Bone marrow (tissue), 2 donors: ENCODE data around the gene GNPTG.

Experiments
- DNase-seq, 2 donors: peaks; one replicate each; lab custom pipeline; 2025; lab: John Stamatoyannopoulos, UW

Gene GNPTG

DNA sequence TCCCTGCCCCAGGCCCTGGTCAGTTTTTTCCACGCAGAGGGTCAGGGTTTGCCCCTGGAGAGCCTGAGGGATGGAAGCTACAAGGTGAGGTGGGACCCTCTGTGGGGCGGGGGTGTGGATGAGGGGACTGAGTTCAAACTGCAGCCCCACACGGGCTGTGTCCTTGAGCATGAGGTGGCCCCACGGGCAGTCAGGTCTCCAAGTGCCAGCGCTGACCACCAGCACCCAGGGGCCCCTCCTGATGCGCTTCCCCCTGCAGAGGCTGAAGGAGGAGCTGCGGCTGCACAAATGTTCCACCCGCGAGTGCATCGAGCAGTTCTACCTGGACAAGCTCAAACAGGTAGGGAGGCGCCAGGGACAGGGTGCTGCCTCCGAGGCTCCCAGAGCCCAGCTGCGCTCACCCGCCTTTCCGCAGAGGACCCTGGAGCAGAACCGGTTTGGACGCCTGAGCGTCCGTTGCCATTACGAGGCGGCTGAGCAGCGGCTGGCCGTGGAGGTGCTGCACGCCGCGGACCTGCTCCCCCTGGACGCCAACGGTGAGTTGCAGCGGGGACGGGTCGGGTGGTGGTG lies 4.4 kb upstream of the GNPTG start:
- DNase-seq: no peak

DNA sequence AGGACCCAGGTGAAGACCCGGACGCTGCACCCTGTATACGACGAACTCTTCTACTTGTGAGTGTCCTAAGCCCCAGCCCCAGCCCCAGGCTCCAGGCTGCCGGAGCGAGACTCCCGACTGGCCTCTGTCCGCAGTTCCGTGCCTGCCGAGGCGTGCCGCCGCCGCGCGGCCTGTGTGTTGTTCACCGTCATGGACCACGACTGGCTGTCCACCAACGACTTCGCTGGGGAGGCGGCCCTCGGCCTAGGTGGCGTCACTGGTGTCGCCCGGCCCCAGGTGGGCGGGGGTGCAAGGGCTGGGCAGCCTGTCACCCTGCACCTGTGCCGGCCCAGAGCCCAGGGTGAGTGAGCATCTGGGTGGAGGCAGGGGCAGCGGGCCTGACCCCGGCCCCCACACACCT lies 3.8 kb upstream of the GNPTG start:
- no peak for DNase-seq

DNA sequence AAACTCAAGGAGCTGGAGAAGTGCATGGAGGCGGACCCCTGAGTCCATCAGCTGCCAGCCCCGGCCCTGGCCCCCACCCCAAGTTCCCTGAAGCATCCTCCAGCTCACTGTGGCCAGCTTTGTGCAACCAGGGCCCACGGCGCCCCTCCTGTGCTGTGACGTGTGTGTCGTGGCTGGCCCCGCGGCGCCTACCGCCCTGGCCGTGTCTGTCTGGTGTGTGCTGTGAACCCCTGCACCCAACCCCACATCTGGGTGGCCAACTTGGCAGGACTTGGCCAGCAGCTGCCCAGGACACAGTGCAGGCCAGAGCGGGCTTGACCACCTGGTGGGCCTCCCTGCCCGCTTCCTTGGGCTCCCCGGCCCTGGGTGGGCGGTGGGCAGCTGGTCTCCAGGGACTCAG lies 3.3 kb upstream of the GNPTG start:
- DNase-seq: no peak

DNA sequence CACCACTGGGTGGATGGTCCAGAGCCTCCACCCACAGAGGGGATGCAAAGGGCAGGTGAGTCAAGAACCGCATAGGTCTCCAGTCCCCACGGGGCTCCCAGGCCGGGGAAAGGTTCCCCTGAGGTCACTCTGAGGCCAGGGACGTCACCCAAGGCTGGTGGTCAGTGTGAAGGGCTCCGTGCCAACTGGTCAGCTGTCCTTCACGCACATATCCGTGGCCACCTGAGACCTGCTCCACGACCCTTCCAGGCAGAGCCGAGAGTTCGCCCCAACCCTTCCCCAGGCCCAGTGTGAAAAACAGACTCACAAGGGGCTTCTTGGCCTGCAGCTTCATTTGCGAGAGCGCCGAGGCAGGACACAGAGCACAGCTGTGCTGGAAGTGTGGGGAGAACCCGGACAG lies 2.8 kb upstream of the GNPTG start:
- no peak for DNase-seq

DNA sequence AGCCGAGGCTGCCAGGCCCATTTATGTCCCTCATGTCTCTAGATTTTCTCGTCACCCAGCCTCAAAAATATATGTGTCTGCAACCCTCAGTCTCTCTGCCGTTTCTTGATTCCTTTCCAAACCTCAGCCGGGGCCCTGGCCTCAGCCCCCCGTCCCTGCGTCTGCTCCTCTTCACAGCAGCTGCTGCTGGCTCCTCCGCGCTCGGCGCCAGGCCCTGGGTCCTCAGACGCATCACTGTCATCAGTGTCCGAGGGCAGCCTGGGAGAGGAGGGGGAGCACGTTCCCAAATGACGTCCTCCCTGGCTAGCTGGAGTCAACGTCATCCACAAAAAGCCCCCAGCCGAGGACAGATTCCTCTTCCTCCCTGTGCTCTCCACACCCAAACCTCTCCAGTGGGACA lies 2.4 kb upstream of the GNPTG start:
- no peak for DNase-seq

DNA sequence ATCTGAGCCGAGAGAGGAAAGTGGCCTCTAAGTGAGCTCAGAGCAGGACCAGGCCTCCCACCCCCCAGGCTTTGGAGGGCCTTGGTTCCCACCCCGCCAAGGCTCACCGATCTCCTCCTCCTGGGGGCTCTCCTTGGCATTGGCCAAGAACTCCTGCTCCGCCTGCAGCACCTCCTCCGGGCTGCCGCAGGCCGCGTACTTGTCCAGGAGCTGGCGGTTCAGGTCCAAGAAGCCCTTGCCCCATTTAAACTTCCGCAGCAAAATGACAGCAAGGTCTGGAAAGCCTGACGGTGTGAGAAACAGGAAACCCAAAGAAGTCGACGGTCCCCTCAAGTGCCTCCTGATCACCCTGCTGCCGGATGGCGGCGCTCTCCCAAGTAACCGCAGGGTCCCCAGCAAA lies 1.8 kb upstream of the GNPTG start:
- DNase-seq: no peak

DNA sequence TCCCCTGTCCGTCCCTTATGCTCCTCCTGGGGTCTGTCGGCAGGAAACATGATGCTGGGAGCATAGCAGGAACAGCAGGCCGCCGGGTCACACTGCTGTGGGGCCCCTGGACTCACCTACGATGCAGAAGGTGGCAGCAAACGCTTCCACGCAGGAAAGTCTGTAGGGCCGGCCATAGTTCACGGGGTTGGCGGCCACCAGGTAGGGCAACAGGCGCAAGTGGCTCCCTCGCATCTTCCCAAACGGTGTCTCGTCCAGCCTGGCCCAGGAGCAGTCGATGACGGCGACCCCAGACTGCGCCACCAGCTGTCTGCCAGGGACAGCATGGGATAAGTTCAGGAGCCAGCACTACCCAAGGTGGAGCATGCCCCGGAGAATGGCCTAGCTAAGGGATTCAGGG lies 1.0 kb upstream of the GNPTG start:
- no peak for DNase-seq

DNA sequence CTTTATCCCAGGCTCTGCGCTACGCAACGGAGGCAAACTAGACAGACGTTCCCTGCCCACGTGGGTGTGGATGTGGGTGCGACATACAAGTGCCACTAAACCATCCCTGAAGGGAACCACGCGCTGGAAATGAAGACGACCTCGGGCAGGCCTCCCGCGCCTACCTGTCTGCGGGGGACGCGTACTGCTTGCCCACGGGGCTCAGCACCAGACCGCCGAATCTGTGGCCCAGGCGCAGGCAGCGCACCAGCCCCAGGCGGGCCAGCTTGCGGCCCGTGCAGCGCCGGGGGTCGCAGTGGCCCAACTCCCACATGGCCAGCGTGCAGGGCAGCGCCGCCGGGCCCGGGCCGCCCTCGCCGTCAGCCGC lies 533 bp upstream of the GNPTG start:
- DNase-seq: no peak

DNA sequence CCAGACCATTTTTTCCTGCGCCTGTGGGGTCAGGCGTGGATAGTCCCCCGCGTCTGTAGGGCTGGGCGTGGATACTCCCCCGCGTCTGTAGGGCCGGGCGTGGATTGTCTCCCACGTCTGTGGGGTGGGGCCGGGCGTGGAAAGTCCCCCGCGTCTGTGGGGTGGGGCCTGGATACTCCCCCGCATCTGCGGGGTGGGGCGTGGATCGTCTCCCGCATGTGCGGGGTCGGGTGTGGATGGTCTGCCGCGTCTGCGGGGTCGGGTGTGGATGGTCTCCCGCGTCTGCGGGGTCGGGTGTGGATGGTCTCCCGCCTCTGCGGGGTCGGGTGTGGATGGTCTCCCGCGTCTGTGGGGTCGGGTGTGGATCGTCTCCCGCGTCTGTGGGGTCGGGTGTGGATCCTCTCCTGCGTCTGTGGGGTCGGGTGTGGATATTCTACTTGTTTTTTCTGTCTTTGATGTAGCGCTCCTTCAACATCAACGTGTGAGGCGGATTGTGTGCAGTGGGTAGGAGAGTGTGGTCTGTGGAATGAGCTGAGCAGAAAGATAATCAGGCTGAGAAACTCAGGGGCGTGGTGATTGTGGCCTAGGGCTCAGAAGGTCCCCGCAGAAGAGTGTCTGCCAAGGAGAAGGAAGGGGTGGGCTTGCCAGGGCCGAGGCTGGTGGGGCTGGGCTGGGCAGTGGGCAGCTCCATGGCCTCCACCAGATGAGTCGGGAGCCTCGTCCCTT lies 3.2 kb downstream of the GNPTG start:
- no peak for DNase-seq

DNA sequence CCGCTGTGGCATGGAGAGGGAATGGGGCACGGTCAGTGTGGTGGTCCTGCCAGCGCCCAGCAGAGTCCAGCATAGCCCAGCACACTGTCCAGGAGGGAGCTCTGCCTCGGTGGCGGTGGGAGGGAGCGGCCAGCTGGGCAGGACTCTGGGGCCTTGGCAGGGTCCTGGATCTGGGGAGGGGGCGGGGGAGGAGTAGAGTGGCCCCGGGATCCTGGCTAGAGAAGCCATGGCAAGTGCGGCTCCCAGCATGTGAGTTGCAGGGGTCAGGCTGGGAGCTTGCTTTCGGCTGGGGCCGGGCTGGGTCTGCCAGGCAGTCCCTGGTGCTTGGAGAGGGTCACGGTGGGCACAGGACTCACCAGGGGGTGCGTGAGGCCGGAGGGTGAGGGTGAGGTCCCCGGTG lies 3.9 kb downstream of the GNPTG start:
- DNase-seq: no peak

DNA sequence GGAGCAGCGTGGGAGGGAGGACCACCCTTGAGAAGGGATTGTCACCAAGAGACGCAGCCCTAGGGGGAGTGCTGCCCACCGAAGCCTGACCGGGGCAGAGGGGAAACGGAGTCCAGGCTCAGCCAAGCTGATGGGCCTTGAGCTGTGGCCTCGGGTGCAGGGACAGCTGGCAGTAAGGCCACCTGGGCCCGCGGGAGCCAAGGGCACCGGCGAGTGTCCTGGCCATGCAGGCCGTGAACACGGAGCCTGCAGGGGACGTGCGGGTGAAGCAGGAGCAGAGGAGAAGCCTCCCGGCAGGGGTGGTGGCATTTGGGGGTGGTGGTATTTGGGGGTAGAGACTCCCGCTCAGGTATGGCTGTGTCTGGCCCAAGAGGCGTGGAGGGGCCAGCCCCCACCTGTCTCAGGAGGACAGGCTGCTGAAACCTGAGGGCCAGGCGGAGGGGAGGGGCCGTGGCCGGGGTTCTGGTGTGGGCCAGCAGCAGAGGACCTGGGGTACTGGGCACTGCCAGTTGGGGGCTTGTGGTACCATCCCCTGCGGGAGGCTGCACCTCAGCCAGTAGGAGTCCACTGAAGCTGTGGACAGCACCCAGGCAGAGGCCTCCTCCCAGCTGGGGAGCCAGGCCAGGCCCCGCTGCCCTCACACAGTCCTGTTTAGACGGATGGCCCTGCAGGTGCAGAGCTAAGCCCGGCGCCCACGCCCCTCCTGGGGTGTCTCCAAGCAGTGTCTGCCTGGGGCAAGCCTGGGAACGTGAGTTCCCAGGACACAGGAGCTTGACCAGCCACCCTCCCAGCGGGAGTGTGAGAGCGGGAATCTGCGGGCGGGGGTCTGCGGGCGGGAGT lies 4.5 kb downstream of the GNPTG start:
- no peak for DNase-seq

DNA sequence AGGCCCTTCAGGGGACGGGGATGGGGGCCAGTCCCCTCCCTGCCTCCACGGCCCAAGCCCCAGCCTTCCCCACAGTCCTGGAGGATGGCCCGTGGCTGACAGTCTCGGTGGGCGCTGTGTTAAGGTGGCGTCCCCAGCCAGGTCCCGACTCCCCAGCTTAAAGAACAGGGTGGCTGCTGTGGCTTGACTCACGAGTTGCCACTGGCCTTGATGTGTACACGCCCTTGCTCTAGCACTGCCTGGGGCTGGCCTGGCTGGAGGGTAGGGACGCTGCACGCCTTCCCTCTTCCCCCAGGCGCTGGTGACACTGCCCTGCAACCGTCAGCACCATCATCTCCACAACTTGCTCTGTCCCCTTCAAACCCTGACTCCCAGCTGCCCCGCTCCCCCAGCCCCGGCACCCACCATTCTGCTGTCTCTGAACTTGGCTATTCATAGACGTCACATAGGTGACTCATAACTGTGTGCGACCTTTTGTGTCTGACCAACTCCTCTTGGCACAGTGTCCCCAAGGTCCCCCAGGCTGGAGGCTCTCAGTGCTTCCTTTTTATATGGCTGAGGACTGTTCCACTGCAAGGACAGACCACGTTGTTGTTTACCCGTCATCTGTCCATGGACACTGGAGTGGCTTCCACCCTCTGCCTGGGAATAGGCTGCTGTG lies 6.3 kb downstream of the GNPTG start:
- DNase-seq: no peak

DNA sequence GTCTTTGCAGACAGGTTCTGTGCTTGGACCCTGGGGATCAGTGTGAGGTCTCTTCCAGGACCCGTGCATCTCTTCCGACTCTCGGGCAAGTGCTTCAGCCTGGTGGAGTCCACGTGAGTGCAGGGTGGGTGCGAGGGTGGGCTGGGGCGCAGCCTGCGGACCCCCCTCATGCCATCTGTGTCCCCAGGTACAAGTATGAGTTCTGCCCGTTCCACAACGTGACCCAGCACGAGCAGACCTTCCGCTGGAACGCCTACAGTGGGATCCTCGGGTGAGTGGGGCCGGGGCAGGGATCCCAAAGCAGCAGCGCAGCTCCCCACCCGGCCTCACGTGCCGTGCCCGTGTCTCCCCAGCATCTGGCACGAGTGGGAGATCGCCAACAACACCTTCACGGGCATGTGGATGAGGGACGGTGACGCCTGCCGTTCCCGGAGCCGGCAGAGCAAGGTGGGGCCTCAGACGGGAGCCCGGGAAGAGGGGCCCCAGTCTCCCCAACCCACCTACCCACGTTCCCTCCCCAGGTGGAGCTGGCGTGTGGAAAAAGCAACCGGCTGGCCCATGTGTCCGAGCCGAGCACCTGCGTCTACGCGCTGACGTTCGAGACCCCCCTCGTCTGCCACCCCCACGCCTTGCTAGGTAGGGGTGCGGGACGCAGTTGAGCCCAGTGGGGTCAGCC lies 10.1 kb downstream of the GNPTG start:
- DNase-seq: no peak

DNA sequence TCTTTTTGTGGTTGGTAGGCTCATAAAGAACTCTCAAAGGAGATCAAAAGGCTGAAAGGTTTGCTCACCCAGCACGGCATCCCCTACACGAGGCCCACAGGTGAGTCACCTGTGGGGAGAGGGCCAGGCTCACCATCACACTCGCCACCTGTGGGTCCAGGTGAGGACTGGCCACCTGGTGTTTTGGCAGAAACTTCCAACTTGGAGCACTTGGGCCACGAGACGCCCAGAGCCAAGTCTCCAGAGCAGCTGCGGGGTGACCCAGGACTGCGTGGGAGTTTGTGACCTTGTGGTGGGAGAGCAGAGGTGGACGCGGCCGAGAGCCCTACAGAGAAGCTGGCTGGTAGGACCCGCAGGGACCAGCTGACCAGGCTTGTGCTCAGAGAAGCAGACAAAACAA lies 11.1 kb downstream of the GNPTG start:
- no peak for DNase-seq

DNA sequence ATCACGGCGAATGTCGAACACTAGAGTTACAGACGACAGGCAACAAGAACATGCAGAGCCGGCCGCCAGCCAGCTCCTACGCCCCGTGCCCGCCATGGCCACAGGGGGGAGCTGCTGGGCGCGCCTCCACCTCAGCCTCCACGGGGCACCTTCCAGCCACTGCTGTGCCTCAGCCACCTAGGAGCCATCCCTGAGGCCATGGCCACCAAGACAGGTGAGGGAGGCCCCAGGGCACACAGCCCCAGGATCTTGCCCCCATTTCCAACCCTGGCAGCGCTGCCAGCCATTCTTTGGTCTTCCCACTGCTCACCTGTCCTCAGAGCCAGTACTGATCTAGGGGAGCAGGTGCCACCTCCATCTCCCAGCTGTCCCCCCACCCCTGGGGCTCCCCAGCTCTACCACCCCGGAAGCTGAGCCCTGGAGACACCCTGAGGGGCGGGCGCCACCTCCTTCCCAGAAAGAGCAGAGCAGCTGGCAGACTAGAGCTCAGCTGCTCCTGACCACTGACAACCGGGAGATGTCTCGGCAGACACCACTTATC lies 11.8 kb downstream of the GNPTG start:
- DNase-seq: peak in 1 of 2 donors; percentile 6

DNA sequence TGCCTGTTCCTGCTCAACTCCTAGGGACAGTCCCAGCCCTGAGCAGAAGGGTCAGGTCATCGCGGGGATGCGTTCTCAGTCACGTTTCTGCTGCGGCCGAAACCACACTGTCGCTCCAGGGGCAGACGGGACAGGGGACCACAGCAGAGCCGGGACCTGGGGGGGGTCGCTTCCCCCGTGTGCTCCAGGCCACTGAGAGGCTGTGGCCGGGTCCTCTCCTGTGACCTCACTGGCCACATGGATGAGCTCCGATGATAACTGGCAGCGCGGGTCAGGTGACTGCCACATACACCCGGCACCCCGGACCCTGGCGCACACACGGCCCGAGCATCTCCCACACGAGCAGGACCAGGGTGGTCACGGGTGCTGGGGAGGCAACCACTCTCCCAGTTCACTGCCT lies 12.8 kb downstream of the GNPTG start:
- no peak for DNase-seq

DNA sequence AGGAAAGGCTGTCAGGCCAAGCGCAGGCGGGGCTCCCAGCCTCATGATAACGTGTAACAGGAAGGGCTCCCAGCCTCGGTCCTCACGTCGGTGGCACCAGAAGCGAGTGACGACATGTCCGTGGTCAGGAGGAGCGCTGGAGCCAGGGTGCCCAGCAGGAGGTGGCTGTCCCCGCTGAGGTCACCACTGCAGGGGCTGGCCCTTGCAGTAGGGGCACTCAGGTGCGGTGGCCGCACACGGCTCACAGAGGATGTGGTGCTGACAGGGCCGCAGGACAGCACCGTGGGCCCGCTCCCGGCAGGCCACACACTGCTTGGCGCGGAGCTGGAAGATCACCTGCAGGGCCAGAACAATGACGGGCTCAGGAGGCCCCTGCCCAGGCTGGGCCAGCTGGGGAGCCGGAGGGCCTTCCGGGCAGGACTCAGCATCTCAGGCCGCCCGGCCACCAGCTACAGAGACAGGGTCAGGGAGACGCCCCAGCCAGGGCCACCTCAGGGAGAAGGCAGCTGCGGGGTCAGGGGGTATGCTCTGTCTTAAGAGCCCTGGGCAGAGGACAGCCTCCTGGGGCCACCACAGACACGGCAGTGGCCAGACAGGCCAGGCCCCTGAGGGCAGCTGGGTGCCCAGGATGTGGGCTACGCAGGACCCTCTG lies 14.5 kb downstream of the GNPTG start:
- DNase-seq: no peak

DNA sequence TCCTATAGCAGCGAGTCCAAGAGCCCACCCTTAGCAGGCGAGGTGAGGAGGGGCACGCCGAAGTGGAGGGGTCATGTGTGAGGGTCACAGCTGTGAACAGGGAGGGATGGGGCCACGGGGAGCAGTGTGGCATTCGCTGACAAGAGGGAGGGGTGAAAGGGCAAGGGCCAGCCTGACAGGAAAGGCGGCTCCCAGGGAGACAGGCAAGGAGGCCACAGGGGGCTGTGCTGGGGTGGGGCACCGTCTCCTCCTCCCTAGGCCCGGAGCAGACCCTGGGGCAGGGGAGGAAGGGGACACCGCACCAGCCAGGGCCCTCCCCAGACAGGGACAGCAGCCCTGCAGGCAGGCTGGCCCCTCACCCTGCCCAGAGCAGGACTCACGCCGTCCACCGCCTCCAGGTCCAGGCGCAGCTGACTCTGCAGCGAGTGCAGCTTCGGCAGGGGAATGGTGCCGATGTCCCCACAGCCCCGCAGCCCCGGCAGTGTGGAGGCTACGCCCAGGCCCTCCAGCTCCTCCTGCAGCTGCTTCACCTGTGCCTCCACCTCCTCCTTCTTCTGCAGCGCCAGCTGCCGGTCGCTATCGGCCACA lies 15.1 kb downstream of the GNPTG start:
- no peak for DNase-seq

DNA sequence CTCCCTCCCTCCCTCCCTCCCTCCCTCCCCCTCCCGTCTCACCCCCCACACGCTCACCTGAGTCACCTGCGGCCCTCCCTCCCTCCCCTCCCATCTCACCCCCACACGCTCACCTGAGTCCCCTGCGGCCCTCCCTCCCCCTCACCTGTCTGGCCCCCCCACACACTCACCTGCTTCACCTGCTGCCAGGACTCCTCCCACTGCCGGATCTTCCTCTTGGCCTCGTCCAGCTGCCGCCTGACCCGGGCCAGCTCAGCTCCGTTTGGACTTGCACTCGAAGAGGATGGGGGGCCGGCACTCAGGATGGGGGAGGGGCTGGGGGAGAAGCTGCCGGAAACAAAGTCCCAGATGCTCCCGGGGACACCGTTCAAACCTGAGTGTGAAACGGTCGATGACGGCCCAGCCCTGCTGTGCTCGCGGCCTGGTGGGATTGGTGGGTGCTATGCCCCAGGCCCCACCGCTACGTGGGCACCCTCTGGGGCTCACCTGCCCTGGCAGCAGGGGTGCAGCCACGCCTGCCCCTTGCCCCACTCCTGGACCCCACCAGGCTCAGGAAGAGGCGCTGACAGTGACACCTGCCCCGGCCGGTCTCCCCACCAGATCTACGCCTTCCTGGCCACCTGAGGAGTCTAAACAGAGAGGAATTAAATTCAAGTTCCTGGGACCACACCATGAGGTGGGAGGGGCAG lies 15.9 kb downstream of the GNPTG start:
- DNase-seq: no peak
